GM18519 (cell line): ENCODE results near the gene ERBB4.

ENCODE experiments used
- ATAC-seq: cut with Tn5 transposase; IDR thresholded peaks from one replicate; pipeline ENCODE4 v1.9.1; 2021; ENCODE audit warnings: mild to moderate bottlenecking, moderate library complexity; ENCODE audit not compliant: unreplicated experiment, low FRiP score

ERBB4 gene

DNA sequence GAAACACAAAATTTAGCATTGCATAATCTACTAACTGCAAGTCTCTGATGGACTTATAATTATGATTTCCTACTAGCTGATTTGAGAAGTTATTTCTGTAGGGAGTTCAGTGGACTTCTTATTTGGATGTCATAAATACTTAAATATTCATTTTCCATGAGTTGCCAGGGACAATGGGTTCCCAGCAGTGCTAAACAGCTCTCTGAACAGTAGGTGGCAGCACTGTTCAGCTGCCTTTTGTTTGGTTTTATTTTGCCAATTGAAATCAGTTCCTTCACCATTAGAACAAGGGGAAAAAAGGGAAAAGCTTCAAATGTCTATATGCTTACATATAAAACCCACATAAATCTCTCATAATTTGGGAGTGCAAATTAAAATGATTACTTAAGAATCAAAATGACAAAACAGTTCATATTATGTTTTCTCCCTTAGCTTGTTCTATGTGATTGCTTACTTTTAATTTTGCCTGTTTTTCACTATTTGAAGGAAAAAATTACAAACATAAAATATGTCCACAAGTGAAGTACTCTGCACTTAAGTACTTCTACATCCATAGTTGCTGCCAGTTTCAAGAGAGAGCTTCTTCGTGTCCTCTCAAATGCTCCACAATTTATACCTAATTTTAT, 1083.3 kb downstream of the ERBB4 start:
- ATAC-seq: peak; percentile 76

DNA sequence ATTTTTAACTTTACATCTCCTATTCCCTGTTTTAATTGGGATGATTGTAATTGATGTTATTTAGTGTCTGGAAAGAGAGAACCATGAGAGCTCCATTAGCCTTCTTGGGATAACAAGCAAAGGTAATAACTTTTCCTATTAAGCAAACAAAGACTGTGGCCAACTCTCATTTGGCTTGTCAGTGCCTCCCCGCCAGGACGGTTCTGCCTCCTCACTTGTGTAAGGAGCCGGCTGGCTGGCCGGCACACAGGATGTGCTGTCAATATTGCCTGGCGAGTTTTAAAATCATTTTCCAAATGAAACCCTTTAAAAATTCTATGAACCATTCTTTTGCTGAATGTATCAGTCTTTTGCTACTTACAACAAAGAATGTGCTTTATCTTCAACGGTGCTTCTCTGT, 1083.9 kb downstream of the ERBB4 start:
- ATAC-seq: no peak

DNA sequence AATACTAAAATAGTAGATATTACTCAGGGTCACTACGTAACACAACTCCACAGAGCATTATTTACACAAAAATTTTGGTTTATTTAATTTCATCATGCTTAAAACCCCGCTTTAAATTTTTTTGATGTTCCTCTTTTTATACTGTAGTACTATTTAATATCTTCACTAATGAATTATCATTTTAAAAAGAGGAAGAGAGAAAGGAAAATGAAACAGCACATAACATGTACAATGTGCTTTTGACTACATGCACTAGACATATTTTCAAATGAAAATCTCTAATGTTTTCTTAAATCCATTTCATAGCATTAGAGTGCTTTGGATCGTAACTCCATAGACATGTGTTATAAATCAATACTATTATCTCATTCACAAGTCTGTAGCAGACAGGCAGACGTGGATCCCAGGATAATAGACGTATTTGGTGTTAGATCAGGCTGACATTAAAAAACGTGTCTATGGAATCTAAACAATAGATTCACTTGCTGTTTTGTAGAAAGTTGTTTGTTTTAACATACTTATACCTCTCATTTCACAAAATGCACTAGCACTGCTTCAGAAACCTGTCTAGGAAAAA, 1085.2 kb downstream of the ERBB4 start:
- no peak for ATAC-seq

DNA sequence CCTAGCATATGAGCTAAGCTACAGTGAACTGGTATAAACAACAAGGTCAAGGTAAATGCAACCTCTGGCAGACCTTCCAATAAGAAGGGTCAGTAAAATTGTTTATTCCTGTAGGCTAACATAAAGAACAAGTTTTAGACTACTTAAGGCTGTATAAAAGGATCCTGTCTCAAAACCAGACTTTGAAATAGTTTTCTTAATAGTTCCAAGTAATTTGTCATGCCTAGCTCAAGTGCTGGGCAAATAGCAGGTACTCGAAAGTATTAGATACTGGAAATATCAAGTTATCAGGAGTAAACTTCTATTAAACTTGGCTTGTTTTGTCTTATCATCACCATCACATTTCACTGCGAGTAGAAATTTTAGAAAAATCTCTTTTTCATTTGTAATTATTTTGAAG, 1087.0 kb downstream of the ERBB4 start:
- no peak for ATAC-seq

DNA sequence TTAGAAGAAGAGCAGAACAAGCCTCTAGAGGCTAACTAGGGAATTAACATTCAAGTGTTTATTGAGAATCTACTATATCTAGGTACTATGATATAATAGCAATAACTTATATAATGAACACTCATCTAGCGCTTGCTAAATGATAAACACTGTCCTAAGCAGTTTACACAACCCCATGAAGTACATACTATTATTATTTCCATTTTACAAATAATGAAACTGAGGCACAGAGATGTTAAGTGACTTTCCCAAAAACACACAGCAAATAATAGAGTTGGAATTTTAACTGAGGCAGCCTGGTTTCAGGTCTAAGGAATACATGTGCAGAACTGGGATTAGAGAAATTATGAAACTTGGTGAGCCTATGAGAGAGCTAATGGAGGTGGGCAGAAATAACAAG, 1088.8 kb downstream of the ERBB4 start:
- ATAC-seq: no peak

DNA sequence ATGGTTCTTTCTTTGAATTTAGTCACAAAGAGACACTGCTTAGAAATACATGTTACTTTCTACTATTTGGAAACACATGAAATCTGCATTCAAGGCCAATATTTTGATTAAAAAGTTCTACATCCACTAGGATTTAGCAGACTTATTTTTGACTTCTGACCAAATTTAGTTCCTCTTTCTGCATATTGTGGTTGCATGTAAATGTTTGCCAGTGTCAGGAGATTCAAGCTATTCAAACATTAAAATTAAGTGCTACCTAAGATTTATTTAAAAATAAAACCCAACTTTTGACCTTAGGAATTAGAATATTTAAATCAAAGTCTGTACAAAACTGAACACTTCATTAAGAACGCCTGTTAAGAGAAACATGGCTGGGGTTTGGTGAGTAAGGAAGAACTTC, 1091.1 kb downstream of the ERBB4 start:
- ATAC-seq: no peak

DNA sequence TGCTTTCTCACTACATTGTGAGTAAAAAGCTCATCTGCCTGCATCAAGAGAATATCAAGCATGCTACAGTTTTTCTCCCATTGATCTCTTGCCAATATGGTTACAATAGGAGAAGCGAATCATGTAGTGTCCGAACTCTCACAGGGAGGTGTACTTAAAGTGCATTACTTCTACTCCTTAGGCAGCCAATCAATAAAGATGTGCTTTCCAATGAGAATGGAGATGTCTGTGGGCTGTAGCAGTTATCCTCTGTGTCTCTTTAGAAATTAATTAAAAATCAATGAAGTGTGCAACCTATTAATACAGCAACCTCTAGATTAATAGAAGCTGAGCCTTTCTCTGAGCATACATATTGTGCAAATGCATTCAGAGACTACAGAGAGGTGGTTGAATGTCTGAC, 1098.5 kb downstream of the ERBB4 start:
- no peak for ATAC-seq

DNA sequence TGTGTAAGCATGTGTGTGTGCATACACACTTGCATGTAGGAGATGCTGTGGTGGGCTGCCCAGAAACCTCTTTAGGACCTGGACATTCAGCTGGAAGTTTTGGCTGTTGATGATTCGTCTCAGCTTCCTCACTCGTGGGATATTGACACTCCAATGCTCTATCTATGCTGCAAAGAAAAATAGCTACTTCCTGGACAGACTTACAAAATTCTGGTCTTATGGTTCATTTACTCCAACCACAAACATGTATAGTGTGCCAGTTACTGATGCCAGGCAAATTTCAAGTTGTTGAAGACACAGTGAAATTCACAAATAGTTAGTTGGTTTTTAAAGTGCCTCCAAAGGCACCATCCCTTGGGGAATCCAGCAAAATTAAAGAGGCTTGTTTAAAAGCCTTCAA, 1099.6 kb downstream of the ERBB4 start:
- ATAC-seq: no peak

DNA sequence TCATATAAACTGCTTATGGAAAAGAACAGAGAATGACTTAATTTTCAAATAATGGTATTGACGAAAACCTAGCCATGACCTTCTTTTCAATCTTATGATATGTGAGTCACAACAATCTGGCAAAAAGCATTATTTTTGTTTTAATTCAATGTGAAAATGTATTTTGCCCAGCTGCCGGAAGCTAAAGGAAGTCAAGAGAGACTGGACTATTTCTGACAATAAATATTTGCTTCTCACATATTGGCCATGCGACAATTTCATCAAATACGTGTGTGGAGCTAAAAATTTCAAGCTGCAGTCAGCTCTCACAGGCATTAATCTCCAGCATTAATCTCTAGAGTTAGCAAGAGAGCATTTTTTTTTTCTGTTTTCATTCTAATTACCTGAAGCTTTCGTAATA, 1101.2 kb downstream of the ERBB4 start:
- no peak for ATAC-seq

DNA sequence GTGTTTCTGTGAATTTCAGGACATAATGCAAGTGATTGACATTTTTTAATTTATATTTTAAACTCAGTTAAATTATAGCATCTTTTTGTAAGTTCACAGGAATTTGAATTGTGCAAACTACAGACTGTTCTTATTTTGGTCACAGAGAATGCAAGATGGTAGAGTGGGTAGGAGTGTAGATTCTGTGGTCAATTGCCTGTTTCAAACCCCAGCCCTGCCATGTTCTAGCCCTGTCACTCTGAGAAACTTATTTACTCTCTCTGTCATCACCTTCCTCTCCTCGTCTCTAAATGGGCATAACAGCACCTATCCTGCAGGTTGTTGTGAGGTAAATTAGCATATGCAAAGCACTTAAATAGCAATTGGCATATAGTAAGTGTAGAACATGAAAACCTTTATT, 1102.4 kb downstream of the ERBB4 start:
- ATAC-seq: no peak

DNA sequence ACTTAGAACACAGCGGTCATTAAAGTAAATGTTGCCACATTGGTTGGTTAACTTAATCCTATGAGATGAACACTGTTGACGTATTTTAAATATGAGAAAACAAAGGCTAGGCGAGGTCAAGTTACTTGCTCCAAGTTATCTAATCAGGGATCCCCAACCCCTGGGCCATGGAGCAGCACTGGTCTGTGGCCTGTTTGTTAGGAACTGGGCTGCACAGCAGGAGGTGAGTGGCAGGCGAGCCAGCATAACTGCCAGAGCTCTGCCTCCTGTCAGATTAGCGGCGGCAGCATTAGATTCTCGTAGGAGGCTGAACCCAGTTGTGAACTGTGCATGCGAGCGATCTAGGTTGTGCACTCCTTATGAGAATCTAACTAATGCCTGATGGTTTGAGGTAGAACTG, 1103.3 kb downstream of the ERBB4 start:
- no peak for ATAC-seq

DNA sequence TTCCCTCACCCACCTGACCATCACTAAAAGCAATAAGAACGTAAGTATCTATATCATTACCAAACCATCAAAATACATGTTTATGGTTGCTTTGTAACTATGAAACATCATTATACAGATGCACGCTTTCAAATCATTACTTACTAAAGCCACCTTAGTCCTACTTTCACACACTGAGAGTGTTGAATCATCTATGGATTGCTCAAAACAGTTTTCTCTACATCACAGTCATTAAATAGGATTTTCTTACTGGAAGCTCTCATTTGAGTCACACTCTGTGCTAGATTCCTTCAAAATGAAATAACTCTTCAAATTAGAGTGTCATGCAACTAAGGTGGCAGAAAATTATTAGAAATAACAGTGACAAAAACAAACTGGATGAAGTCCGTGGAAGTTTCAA, 1103.8 kb downstream of the ERBB4 start:
- ATAC-seq: no peak

DNA sequence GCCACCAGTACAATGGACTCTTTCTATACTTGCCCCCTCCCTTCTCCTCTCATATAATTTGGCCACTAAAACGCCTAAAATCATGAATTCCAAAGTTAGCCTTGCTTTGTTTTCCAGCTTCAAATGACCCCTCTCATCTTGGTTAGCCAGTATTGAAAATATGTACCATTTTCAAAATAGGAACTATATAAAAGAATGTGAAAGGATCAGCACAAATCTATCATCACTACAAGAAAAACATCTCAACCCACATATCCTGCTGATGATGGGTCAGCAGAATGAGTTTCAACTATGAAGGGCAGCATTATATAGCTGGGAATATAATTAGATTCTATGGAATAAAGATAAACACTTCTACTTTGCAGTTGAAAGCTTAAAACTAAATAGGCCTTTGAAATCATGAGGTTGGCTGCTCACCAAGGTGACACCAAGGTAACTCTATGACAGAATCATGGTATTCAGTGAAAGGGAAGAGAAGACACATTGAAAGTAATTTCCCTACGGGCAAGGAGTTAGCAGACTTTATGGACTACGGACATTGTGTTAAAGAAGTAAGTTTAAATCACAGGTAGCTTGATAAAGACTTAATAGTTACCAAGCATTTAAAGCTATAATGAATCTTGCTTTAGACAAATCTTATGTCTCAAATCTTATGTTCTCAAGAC, 1109.2 kb downstream of the ERBB4 start:
- ATAC-seq: no peak

DNA sequence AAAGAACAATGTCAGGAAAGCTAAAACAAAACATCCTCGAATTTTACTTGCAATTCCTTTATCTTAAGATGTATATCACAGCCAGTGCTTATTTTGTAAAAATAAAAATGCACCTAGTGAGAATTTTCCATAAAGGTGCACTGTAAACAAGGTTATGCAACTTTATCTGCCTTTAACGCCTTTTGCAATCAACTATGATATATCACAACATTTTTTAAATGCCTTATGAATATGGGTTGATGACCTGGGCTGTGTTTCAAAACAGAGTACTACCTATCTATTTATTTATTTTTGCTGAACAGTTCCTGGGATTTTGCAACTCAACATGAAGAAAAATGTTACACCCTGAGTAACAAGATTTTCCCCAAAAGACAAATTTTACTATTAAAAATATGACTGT, 1112.4 kb downstream of the ERBB4 start:
- ATAC-seq: no peak

DNA sequence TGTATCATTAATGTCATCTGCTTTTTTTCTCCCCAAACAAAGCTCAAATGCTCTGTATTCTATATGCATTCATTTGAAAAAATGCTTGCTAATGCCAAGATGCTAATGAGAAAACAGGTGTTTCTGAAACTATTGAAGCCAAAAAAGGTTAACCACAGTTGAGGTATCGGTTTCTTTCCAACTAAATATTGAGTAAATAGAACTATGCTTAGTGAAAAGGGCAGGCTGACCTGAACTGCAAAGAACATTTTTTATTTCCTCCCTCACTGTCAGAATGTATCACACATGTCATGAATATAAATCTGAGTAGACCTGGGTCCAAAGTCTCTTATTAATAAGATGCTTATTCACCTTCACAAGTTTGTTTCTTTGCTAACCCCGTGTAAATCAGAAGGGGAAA, 1115.6 kb downstream of the ERBB4 start:
- no peak for ATAC-seq

DNA sequence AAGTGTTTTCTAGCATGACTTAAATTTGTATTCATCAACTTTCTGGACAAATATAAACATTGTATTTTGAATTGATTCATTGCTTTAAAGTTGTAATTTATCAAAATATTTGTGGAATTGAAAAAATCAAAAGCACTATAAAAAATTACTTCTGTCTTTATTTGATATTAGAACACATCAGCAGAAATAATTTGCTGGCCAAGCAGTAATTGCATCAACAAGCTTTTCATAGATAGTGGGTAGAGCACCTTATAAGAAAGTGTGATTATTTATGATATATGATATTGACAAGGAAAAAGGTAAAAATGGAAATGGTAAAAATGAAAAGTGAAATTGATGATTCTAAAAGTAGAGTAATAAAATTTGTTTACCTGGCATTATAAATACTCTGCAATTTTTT, 1121.1 kb downstream of the ERBB4 start:
- no peak for ATAC-seq

DNA sequence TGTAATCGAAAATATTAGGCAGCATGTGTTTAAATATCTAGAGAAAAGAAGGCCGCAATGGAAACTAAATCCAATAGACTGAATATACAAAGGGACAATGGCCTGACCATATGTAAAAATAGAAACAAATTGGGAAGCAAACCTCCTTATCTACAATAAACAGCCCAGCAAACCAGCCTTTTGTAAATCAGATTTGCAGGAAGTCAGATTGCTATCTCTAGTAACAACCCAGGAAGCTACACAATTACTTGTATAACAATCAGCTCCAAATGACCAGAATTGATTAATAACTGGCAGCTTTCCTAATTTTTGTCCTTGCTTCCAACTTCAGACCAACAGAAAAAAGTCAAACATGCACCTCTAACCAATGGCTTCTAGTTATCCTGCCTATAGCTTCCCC, 1122.2 kb downstream of the ERBB4 start:
- no peak for ATAC-seq

DNA sequence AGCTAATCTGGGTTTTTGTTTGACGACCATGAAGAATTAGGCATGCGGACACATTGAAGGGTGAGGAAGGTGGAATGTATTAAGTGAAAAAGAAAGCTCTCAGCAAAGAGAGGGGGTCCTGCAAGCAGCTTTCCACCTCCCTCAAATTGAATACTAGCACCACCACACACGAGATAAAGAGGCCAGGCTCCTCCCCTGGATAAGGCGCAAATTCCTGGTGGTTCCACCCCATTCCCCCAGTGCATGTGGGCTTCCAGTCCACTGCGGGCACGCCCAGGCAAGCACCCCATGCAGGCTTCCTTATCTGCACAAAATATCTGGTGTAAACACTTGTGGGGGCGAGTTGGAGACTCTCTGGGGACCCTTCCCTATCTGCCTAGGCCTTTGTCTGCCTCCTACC, 1124.9 kb downstream of the ERBB4 start:
- no peak for ATAC-seq

DNA sequence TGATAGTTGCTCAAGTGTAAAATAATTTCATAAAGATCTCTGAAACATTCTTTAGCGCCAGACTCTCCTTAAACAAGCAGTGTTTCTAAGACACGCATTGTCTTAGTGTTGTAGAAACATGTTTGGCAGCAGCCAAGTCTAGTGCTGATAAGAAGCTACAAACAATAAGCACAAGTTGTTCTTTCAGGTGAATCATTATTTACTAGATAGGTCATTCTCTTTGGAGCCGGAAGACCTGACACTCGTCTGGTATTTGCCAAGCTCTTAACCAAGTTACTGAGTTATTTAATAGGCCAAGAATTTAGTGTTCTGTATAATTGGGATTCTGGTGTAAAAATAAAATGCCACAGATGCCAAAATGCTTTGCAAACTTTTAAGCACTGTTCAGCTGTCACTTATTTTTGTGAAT, 1130.1 kb downstream of the ERBB4 start:
- ATAC-seq: no peak

DNA sequence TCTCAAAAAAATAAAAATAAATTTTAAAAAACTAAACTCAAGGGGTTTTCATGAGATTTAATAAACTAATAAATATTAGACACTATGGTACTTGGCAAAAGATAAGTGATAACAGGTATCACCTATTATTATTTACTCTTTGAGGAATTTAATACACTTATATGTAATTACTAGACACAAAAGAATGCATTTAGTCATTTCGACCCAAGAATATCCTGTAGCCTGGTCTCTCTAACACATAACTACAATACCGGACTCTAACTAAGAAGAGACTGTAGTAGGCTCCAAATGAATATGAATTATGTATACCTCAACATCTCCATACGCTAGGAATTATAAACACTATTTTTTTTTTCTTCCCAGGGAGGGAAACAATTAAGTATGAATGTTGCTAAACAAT, 1131.5 kb downstream of the ERBB4 start:
- no peak for ATAC-seq

DNA sequence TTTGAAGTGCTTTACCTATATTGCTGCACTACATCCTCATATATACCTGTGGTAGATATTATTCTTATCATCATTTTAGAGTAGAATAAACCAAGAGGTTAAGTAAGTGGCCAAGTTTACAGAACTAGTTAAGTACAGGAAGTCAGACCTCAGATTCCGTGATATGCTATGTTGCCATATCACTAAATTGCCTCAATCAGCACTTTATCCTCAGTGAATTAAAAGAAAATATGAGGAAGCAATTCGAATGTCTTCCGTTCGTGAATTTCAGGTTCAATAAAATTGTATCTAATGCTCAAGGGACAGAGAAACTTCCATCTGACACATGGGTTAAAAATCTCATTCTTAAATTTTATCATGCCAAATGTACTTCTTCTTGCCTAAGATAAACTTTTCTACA, 1133.6 kb downstream of the ERBB4 start:
- no peak for ATAC-seq

DNA sequence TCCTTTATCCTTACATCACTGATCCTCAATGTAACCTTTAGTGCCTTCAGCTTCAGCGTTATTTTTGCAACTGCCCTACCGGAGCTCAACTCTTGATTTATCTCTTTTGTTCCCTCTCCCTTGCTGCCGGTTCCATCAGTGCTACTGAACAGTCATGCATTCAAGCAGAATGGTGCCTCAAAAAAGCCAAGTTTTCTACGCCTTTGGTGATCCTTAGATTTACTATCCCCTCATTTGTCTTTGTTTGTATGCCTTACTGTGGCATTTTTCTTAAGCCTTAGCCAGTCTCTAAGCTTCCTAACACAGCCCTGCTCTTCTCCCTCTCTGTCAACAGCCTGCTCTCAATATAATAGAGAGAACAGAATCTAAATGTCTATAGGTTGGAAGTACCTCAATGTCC, 1134.5 kb downstream of the ERBB4 start:
- no peak for ATAC-seq
